Lower lobe of right lung (tissue), 2 donors: Measurements from ENCODE around the gene KCNIP1. TPM values are rescaled to one million over a fixed set of nuclear protein-coding genes. Genes with fewer than 3 reads are reported as not detected.

ENCODE experiments used
- ATAC-seq, 2 donors: fragments of 200-7000 bp; cut with Tn5 transposase; one replicate each; pipeline ENCODE4 v1.9.1; 2020 to 2022; ENCODE audit warnings: mild to moderate bottlenecking in 2 of 2, moderate library complexity in 2 of 2
- DNase-seq: peaks from one replicate; pipeline ENCODE4 v3.0.0-alpha.2; 2020
- H3K27ac ChIP-seq: fragments of 200-600 bp; one replicate; pipeline ENCODE4 v1.8.0; 2022
- H3K27me3 ChIP-seq: fragments of 200-600 bp; one replicate; pipeline ENCODE4 v1.8.0; 2022; ENCODE audit warnings: low read depth
- H3K36me3 ChIP-seq: fragments of 200-600 bp; one replicate; pipeline ENCODE4 v1.8.0; 2022; ENCODE audit warnings: mild to moderate bottlenecking
- H3K4me1 ChIP-seq: fragments of 200-600 bp; one replicate; pipeline ENCODE4 v1.8.0; 2022
- H3K4me3 ChIP-seq: fragments of 200-600 bp; one replicate; pipeline ENCODE4 v1.8.0; 2022; ENCODE audit warnings: mild to moderate bottlenecking
- H3K9me3 ChIP-seq: fragments of 200-600 bp; one replicate; pipeline ENCODE4 v1.8.0; 2022
- intact Hi-C: fragments of 100-400 bp; cut with DNase I; formaldehyde crosslinking; loops from one replicate; pipeline ENCODE4 v1.11.0; 2022
- total RNA-seq: library from RNA; stranded (reverse); fragmentation: NEBNext Ultra II Directional; extraction: Animal tissue kit (Norgen Biotek cat#: 25700); gene quantifications from one replicate; pipeline ENCODE4 v1.2.1, GENCODE V29; 2021
- TF ChIP-seq, protein P1 (sequence below): fragments of 200-600 bp; IDR thresholded peaks from one replicate; pipeline ENCODE4 v1.8.0; 2022; ENCODE audit warnings: antibody characterized with exemption, mild to moderate bottlenecking
- donor health status: DM: no; HTN: yes; CAD: no; lungs with severe emphysema.

KCNIP1 gene
- total RNA-seq, 1 donor from 2014 or later, result 1.7 TPM

DNA sequence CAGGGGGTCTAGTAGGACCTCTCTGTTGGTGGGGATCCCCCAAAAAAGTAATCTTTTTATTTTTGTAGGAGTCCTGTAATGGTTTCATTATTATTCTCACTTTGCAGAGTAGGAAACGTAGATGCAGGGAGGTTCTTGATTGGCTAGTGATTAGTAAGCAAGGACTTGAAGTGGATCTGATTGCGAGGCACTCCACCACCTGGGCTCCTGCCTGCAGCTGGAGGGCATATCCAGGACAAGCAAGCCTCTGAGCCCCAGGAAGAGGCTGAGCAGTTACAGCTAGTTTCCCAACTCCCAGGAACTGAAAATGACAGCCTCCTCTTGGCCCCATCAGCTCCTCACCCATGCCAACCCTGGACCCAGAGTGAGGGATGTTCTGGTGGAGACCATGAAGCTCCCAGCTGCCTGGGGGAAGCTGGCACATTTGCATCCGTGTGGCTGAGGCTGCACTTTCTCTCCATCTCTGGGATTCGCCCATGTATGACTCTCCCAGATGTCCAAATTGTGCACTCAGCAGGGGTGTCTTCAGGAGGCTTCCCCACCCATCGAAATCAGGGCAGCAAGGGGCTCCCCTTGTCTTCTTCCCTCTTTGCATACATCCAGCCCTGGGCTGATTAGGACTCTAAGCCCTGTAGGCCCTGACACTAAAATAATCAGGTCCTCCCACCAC is 10.2 kb downstream of the KCNIP1 start:
- ATAC-seq (no peak), DNase-seq (no peak)
- Histone ChIP-seq H3K27me3 (no peaks in the 10 kb centered on the region), H3K4me3 (no peak overlapping the region), H3K27ac (no peak overlapping the region), H3K9me3 (no peaks in the 10 kb centered on the region), H3K4me1 (no peaks in the 10 kb centered on the region), H3K36me3 (no peaks in the 10 kb centered on the region)
- TF ChIP-seq, protein P1, sequence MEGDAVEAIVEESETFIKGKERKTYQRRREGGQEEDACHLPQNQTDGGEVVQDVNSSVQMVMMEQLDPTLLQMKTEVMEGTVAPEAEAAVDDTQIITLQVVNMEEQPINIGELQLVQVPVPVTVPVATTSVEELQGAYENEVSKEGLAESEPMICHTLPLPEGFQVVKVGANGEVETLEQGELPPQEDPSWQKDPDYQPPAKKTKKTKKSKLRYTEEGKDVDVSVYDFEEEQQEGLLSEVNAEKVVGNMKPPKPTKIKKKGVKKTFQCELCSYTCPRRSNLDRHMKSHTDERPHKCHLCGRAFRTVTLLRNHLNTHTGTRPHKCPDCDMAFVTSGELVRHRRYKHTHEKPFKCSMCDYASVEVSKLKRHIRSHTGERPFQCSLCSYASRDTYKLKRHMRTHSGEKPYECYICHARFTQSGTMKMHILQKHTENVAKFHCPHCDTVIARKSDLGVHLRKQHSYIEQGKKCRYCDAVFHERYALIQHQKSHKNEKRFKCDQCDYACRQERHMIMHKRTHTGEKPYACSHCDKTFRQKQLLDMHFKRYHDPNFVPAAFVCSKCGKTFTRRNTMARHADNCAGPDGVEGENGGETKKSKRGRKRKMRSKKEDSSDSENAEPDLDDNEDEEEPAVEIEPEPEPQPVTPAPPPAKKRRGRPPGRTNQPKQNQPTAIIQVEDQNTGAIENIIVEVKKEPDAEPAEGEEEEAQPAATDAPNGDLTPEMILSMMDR, result no peak
- intact Hi-C loops, result no loop called here

DNA sequence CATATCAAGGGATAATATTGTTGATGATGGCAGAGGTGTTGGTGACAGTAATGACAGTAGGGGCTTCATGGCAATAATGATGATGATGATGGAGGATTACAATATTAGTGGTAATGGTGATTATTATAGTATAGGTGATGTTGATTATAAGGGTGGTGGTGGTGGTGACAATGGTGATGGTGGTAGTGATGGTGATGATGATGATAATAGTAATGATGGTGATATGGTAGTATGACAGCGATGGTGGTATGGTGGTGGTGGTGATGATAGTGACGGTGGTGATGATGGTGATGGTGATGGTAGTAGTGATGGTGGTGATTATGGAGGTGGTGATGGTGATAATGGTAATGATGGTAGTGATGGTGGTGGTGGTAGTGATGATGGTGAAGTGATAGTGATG is 13.6 kb downstream of the KCNIP1 start:
- H3K36me3 ChIP-seq, result no peaks in the 10 kb centered on the region
- ATAC-seq (no peak), DNase-seq (no peak)
- no peaks in the 10 kb centered on the region for H3K4me1 ChIP-seq
- H3K27me3 ChIP-seq, result no peaks in the 10 kb centered on the region
- TF ChIP-seq, protein P1, result no peak
- intact Hi-C loops, result no loop called here
- no peak overlapping the region for H3K27ac ChIP-seq
- H3K9me3 ChIP-seq, result no peaks in the 10 kb centered on the region
- no peak overlapping the region for H3K4me3 ChIP-seq

DNA sequence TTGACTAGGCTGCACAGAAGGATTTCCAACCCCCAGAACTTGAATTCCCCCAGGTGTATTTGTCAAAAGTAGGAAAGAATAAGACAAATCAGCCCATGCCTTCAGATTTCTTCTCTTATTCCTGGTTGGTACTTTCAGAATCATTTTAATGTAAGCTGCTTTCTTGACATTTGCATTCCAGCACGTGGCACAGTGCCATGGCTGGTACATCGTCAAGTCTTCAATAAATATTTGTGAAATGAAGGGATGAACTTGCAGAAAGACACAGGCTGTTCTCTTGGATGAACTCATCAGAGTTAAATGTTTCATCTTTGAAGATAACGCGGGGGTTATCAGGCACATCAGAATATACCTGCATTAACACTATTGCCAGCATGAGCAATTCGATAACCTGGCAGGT is 14.5 kb downstream of the KCNIP1 start:
- Histone ChIP-seq H3K36me3 (no peaks in the 10 kb centered on the region), H3K4me3 (no peak overlapping the region), H3K27ac (no peak overlapping the region), H3K27me3 (no peaks in the 10 kb centered on the region), H3K4me1 (no peaks in the 10 kb centered on the region), H3K9me3 (no peaks in the 10 kb centered on the region)
- TF ChIP-seq, protein P1, result no peak
- intact Hi-C loops, result no loop called here
- DNase-seq (no peak), ATAC-seq (no peak)

DNA sequence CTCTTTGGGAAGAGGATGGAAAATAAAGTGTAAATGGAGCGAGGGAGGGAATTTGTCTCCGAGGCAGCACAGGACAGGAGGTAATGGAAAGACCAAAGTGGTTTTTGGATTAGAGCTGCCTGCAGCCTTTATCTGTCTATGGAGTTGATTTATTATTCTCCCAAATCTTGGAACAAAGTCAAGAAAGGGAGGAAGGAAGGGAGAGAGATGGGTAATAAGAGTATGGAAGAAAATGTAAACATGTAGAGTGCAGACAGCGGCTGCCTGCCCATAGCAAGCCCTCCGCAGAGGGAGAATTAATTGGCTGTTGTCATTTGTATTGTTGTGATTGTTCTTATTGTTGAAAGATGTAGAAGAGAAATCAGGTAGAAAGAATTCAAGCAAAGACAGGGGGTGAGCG is 15.7 kb downstream of the KCNIP1 start:
- Histone ChIP-seq H3K4me3 (no peak overlapping the region), H3K27me3 (no peaks in the 10 kb centered on the region), H3K27ac (no peak overlapping the region), H3K4me1 (no peaks in the 10 kb centered on the region), H3K9me3 (no peaks in the 10 kb centered on the region), H3K36me3 (no peaks in the 10 kb centered on the region)
- no peak for DNase-seq
- TF ChIP-seq, protein P1, result no peak
- intact Hi-C loops, result no loop called here
- no peak for ATAC-seq

DNA sequence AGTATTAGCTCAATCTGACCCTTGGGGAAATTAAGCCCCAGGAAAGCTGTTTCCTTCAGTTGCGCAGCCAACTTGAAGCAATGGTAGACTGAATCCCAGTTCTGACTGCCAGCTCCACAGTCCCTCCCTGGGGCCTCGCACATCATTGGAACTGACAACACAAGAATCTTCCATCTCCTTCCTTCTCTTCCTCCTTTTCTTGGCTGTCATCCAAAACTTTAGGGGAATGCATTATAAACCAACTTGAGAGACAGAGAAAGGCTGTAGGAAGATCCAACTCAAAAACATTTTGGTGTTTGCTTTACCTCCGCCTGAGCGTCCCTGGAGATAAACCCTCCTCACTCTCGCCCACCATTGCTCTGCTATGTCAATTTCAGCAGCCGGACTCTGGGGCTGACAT is 16.6 kb downstream of the KCNIP1 start:
- H3K36me3 ChIP-seq, result no peaks in the 10 kb centered on the region
- no peaks in the 10 kb centered on the region for H3K9me3 ChIP-seq
- H3K4me1 ChIP-seq, result no peaks in the 10 kb centered on the region
- no peak overlapping the region for H3K4me3 ChIP-seq
- no peak overlapping the region for H3K27ac ChIP-seq
- TF ChIP-seq, protein P1, result no peak
- intact Hi-C loops, result no loop called here
- peaks cover 4% of the 10 kb centered on the region for H3K27me3 ChIP-seq
- DNase-seq (no peak), ATAC-seq (no peak)
